ENCODE measurements around the gene HCRT.

HCRT gene

GRCh38 chr17:42171831-42172230 is 13.4 kb downstream of the HCRT start:
- Histone ChIP-seq H3K4me2 (ENCODE audit: low read length) (no peak overlapping the region), H3K79me2 (no peaks in the 10 kb centered on the region), H3K4me3 (ENCODE audit: low read depth, low read length) (no peak overlapping the region), H3K4me1 (no peaks in the 10 kb centered on the region), H3K27me3 (ENCODE audit: control insufficient read depth, insufficient read depth, low read length) (no peaks in the 10 kb centered on the region), H3K9ac (no peak overlapping the region), H3K27ac (no peak overlapping the region), H2AFZ (no peak overlapping the region), H3K9me3 (ENCODE audit: control insufficient read depth, low read length) (no peaks in the 10 kb centered on the region), H3K36me3 (ENCODE audit: control insufficient read depth, insufficient read depth, low read length) (no peaks in the 10 kb centered on the region)
- no peak for TF ChIP-seq CTCF (IDR thresholded peaks at IDR 0.05)

GRCh38 chr17:42169351-42169750 is 15.9 kb downstream of the HCRT start:
- H3K36me3 ChIP-seq (ENCODE audit: control insufficient read depth, insufficient read depth, low read length) = no peaks in the 10 kb centered on the region
- no peak overlapping the region for H3K9ac ChIP-seq
- H3K27ac ChIP-seq = no peak overlapping the region
- H3K27me3 ChIP-seq (ENCODE audit: control insufficient read depth, insufficient read depth, low read length) = no peaks in the 10 kb centered on the region
- H3K4me2 ChIP-seq (ENCODE audit: low read length) = no peak overlapping the region
- no peak overlapping the region for H2AFZ ChIP-seq
- TF ChIP-seq CTCF (IDR thresholded peaks at IDR 0.05) = no peak
- H3K9me3 ChIP-seq (ENCODE audit: control insufficient read depth, low read length) = no peaks in the 10 kb centered on the region
- H3K79me2 ChIP-seq = no peaks in the 10 kb centered on the region
- no peak overlapping the region for H3K4me3 ChIP-seq (ENCODE audit: low read depth, low read length)
- no peaks in the 10 kb centered on the region for H3K4me1 ChIP-seq

- Histone ChIP-seq H3K9me3 (ENCODE audit: control insufficient read depth, low read length) (no peaks in the 10 kb centered on the region), H3K4me1 (no peaks in the 10 kb centered on the region), H2AFZ (no peak overlapping the region), H3K27me3 (ENCODE audit: control insufficient read depth, insufficient read depth, low read length) (no peaks in the 10 kb centered on the region), H3K79me2 (no peaks in the 10 kb centered on the region), H3K36me3 (ENCODE audit: control insufficient read depth, insufficient read depth, low read length) (no peaks in the 10 kb centered on the region), H3K4me2 (ENCODE audit: low read length) (no peak overlapping the region), H3K9ac (no peak overlapping the region), H3K27ac (no peak overlapping the region), H3K4me3 (ENCODE audit: low read depth, low read length) (no peak overlapping the region)
- no peak for TF ChIP-seq CTCF (IDR thresholded peaks at IDR 0.05)
Observed at GRCh38 chr17:42167807-42168206, 17.4 kb downstream of the HCRT start.

- Histone ChIP-seq H3K9me3 (ENCODE audit: control insufficient read depth, low read length) (no peaks in the 10 kb centered on the region), H2AFZ (no peak overlapping the region), H3K27me3 (ENCODE audit: control insufficient read depth, insufficient read depth, low read length) (no peaks in the 10 kb centered on the region), H3K4me2 (ENCODE audit: low read length) (no peak overlapping the region), H3K4me1 (peaks cover 2% of the 10 kb centered on the region), H3K9ac (no peak overlapping the region), H3K36me3 (ENCODE audit: control insufficient read depth, insufficient read depth, low read length) (no peaks in the 10 kb centered on the region), H3K79me2 (no peaks in the 10 kb centered on the region), H3K27ac (no peak overlapping the region), H3K4me3 (ENCODE audit: low read depth, low read length) (no peak overlapping the region)
- no peak for TF ChIP-seq CTCF (IDR thresholded peaks at IDR 0.05)
Observed at GRCh38 chr17:42166196-42166763, 19.0 kb downstream of the HCRT start.

GRCh38 chr17:42165751-42166150 is 19.5 kb downstream of the HCRT start:
- Histone ChIP-seq H2AFZ (no peak overlapping the region), H3K79me2 (no peaks in the 10 kb centered on the region), H3K4me3 (ENCODE audit: low read depth, low read length) (no peak overlapping the region), H3K4me2 (ENCODE audit: low read length) (no peak overlapping the region), H3K27me3 (ENCODE audit: control insufficient read depth, insufficient read depth, low read length) (no peaks in the 10 kb centered on the region), H3K4me1 (peaks cover 4% of the 10 kb centered on the region), H3K27ac (no peak overlapping the region), H3K36me3 (ENCODE audit: control insufficient read depth, insufficient read depth, low read length) (no peaks in the 10 kb centered on the region), H3K9me3 (ENCODE audit: control insufficient read depth, low read length) (no peaks in the 10 kb centered on the region), H3K9ac (no peak overlapping the region)
- TF ChIP-seq CTCF (IDR thresholded peaks at IDR 0.05) = no peak

Data from parathyroid adenoma (tissue), 2 donors.